Measurements from ENCODE around the gene ADGRB2.

ADGRB2 gene

GRCh38 chr1:31683997-31684396 is 80.1 kb downstream of the ADGRB2 start:
- no peaks in the 10 kb centered on the region for H4K20me1 ChIP-seq (ENCODE audit: insufficient read depth, low read length, poor library complexity, severe bottlenecking)
- H3K9me2 ChIP-seq (replicated peaks; ENCODE audit: low read depth, low read length): no peaks in the 10 kb centered on the region
- no peaks in the 10 kb centered on the region for H3K79me2 ChIP-seq (ENCODE audit: insufficient read depth, low read length)
- peaks cover 4% of the 10 kb centered on the region for H3K27me3 ChIP-seq (ENCODE audit: insufficient read depth, low read length, poor library complexity, severe bottlenecking)
- no peaks in the 10 kb centered on the region for H3K9me3 ChIP-seq (ENCODE audit: insufficient read depth, low read depth, low read length)
- no peak overlapping the region for H3K4me3 ChIP-seq (ENCODE audit: low read length, poor library complexity, severe bottlenecking)
- H3F3A ChIP-seq (ENCODE audit: low read depth): no peaks in the 10 kb centered on the region
- H3K9ac ChIP-seq (ENCODE audit: low read depth, low read length, poor library complexity, severe bottlenecking): no peak overlapping the region
- no peak overlapping the region for H3K4me2 ChIP-seq (ENCODE audit: low read depth, low read length, poor library complexity, severe bottlenecking)
- H3K4me1 ChIP-seq (ENCODE audit: insufficient read depth, low read length, poor library complexity, severe bottlenecking): no peaks in the 10 kb centered on the region
- H3K36me3 ChIP-seq (ENCODE audit: insufficient read depth, low read length): no peaks in the 10 kb centered on the region
- TF ChIP-seq, protein P1, sequence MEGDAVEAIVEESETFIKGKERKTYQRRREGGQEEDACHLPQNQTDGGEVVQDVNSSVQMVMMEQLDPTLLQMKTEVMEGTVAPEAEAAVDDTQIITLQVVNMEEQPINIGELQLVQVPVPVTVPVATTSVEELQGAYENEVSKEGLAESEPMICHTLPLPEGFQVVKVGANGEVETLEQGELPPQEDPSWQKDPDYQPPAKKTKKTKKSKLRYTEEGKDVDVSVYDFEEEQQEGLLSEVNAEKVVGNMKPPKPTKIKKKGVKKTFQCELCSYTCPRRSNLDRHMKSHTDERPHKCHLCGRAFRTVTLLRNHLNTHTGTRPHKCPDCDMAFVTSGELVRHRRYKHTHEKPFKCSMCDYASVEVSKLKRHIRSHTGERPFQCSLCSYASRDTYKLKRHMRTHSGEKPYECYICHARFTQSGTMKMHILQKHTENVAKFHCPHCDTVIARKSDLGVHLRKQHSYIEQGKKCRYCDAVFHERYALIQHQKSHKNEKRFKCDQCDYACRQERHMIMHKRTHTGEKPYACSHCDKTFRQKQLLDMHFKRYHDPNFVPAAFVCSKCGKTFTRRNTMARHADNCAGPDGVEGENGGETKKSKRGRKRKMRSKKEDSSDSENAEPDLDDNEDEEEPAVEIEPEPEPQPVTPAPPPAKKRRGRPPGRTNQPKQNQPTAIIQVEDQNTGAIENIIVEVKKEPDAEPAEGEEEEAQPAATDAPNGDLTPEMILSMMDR (conservative IDR thresholded peaks at IDR 0.05; ENCODE audit: low read length): peak; percentile 52
- no peak for TF ChIP-seq EZH2phosphoT487 (IDR thresholded peaks at IDR 0.05; ENCODE audit: borderline replicate concordance)
- H2AFZ ChIP-seq (ENCODE audit: low read length): no peak overlapping the region

GRCh38 chr1:31681415-31681814 is 82.7 kb downstream of the ADGRB2 start:
- H3K9me3 ChIP-seq (ENCODE audit: insufficient read depth, low read depth, low read length): no peaks in the 10 kb centered on the region
- no peak overlapping the region for H3K4me2 ChIP-seq (ENCODE audit: low read depth, low read length, poor library complexity, severe bottlenecking)
- no peaks in the 10 kb centered on the region for H3K4me1 ChIP-seq (ENCODE audit: insufficient read depth, low read length, poor library complexity, severe bottlenecking)
- H3K36me3 ChIP-seq (ENCODE audit: insufficient read depth, low read length): no peaks in the 10 kb centered on the region
- no peaks in the 10 kb centered on the region for H3K9me2 ChIP-seq (replicated peaks; ENCODE audit: low read depth, low read length)
- TF ChIP-seq, protein P1 (conservative IDR thresholded peaks at IDR 0.05; ENCODE audit: low read length): no peak
- no peak for TF ChIP-seq EZH2phosphoT487 (IDR thresholded peaks at IDR 0.05; ENCODE audit: borderline replicate concordance)
- H3K79me2 ChIP-seq (ENCODE audit: insufficient read depth, low read length): no peaks in the 10 kb centered on the region
- H3K4me3 ChIP-seq (ENCODE audit: low read length, poor library complexity, severe bottlenecking): no peak overlapping the region
- no peak overlapping the region for H2AFZ ChIP-seq (ENCODE audit: low read length)
- no peaks in the 10 kb centered on the region for H3F3A ChIP-seq (ENCODE audit: low read depth)
- H4K20me1 ChIP-seq (ENCODE audit: insufficient read depth, low read length, poor library complexity, severe bottlenecking): no peaks in the 10 kb centered on the region
- H3K27me3 ChIP-seq (ENCODE audit: insufficient read depth, low read length, poor library complexity, severe bottlenecking): peaks cover 4% of the 10 kb centered on the region
- no peak overlapping the region for H3K9ac ChIP-seq (ENCODE audit: low read depth, low read length, poor library complexity, severe bottlenecking)

DNA sequence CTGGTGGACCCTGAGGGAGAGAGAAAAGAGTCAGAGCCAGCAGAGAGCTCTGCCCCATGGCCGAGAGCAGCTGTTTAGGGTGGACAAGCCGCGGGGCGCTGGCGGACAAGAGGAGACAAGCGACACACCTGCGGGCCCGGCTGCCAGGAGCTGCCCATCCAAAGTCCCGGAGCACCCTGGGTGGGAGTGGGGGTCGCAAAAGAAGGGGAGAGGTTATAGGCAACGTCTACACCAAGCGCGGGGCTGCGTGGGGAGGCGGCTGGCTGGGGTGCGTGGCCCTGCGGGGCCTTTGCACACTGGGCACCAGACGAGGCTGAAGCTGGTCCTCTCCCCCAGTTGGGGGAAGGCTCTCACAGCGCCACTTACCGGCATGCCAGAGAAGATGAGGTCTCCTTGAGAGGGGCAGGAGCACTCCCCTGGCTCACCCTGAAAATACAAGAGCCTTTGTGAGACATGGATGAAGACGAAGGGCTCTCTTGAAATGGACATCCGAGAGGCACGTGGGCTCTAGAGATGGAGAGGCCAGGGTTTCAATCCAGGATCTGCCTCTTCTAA is 84.4 kb downstream of the ADGRB2 start:
- no peak overlapping the region for H3K4me2 ChIP-seq (ENCODE audit: low read depth, low read length, poor library complexity, severe bottlenecking)
- H3K4me3 ChIP-seq (ENCODE audit: low read length, poor library complexity, severe bottlenecking): no peak overlapping the region
- no peak overlapping the region for H3K9ac ChIP-seq (ENCODE audit: low read depth, low read length, poor library complexity, severe bottlenecking)
- H3K79me2 ChIP-seq (ENCODE audit: insufficient read depth, low read length): no peaks in the 10 kb centered on the region
- no peak overlapping the region for H2AFZ ChIP-seq (ENCODE audit: low read length)
- no peaks in the 10 kb centered on the region for H3K36me3 ChIP-seq (ENCODE audit: insufficient read depth, low read length)
- TF ChIP-seq, protein P1 (conservative IDR thresholded peaks at IDR 0.05; ENCODE audit: low read length): no peak
- TF ChIP-seq EZH2phosphoT487 (IDR thresholded peaks at IDR 0.05; ENCODE audit: borderline replicate concordance): no peak
- H3F3A ChIP-seq (ENCODE audit: low read depth): no peaks in the 10 kb centered on the region
- no peaks in the 10 kb centered on the region for H4K20me1 ChIP-seq (ENCODE audit: insufficient read depth, low read length, poor library complexity, severe bottlenecking)
- H3K27me3 ChIP-seq (ENCODE audit: insufficient read depth, low read length, poor library complexity, severe bottlenecking): peaks cover 4% of the 10 kb centered on the region
- no peaks in the 10 kb centered on the region for H3K4me1 ChIP-seq (ENCODE audit: insufficient read depth, low read length, poor library complexity, severe bottlenecking)
- no peaks in the 10 kb centered on the region for H3K9me3 ChIP-seq (ENCODE audit: insufficient read depth, low read depth, low read length)
- no peaks in the 10 kb centered on the region for H3K9me2 ChIP-seq (replicated peaks; ENCODE audit: low read depth, low read length)

All from Loucy (cell line).